Activated T-cell treated with anti-CD3 and anti-CD28 coated beads, Interleukin-2, amount 50 U/mL, for 72 hours (primary cell): Measurements from ENCODE around the gene AQP2. TPM values are rescaled to one million over a fixed set of nuclear protein-coding genes. Genes with fewer than 3 reads are reported as not detected.

Source experiments
- ATAC-seq, 2 donors: fragments of 150-1000 bp; cut with Tn5 transposase; replicated peaks in 1 of 2; 2 replicates each; pipeline ENCODE4 v1.10.0; 2021; ENCODE audit warnings: moderate library complexity in 2 of 2, mild to moderate bottlenecking in 1 of 2
- DNase-seq, 2 donors: peaks; one replicate each; pipeline ENCODE4 v3.0.0; 2021 to 2022; ENCODE audit warnings: mixed read lengths in 1 of 2
- H3K27ac Mint-ChIP-seq: one replicate; pipeline ENCODE4 v1.8.0; 2022; ENCODE audit warnings: mild to moderate bottlenecking, moderate library complexity, mixed read lengths
- H3K27me3 Mint-ChIP-seq: one replicate; pipeline ENCODE4 v1.8.0; 2022; ENCODE audit warnings: low read depth, mixed read lengths
- H3K36me3 Mint-ChIP-seq, 2 donors: one replicate each; pipeline ENCODE4 v1.8.0; 2022; ENCODE audit warnings: mixed read lengths in 2 of 2, mild to moderate bottlenecking in 1 of 2; ENCODE audit not compliant: insufficient read depth in 2 of 2
- H3K4me1 Mint-ChIP-seq: one replicate; pipeline ENCODE4 v1.8.0; 2022; ENCODE audit warnings: low read depth, mixed read lengths
- H3K4me3 Mint-ChIP-seq, 2 donors: one replicate each; pipeline ENCODE4 v1.8.0; 2022; ENCODE audit warnings: mild to moderate bottlenecking in 2 of 2, mixed read lengths in 2 of 2, moderate library complexity in 2 of 2
- H3K9me3 Mint-ChIP-seq, 2 donors: one replicate each; pipeline ENCODE4 v1.8.0; 2022; ENCODE audit warnings: mixed read lengths in 2 of 2
- total RNA-seq, 2 donors: library from RNA; stranded (reverse); gene quantifications; one replicate each; pipeline ENCODE4 v1.2.3, GENCODE V29; 2022

AQP2 gene
- total RNA-seq, 2 donors from 2014 or later, result not detected

GRCh38 chr12:49910331-49911212, 40.0 kb upstream of the AQP2 start:
- H3K36me3 Mint-ChIP-seq, result no peaks in the 10 kb centered on the region

GRCh38 chr12:49911213-49911605, 39.3 kb upstream of the AQP2 start:
- Mint-ChIP-seq H3K27ac (no peak overlapping the region), H3K4me1 (no peaks in the 10 kb centered on the region), H3K4me3 (no peak overlapping the region), H3K27me3 (peaks cover 10% of the 10 kb centered on the region), H3K9me3 (no peaks in the 10 kb centered on the region), H3K36me3 (no peaks in the 10 kb centered on the region)
- no peak for ATAC-seq
- DNase-seq, result no peak

More at GRCh38 chr12:49910331-49911212, 40.0 kb upstream of the AQP2 start:
- no peak for ATAC-seq
- no peak overlapping the region for H3K27ac Mint-ChIP-seq
- no peak for DNase-seq
- peaks cover 16% of the 10 kb centered on the region for H3K27me3 Mint-ChIP-seq
- H3K9me3 Mint-ChIP-seq, result no peaks in the 10 kb centered on the region
- H3K4me1 Mint-ChIP-seq, result no peaks in the 10 kb centered on the region
- H3K4me3 Mint-ChIP-seq, result no peak overlapping the region

GRCh38 chr12:49912345-49913255, 37.9 kb upstream of the AQP2 start:
- Mint-ChIP-seq H3K27ac (no peak overlapping the region), H3K27me3 (peaks cover under 1% of the 10 kb centered on the region), H3K4me1 (no peaks in the 10 kb centered on the region), H3K4me3 (no peak overlapping the region), H3K9me3 (no peaks in the 10 kb centered on the region), H3K36me3 (no peaks in the 10 kb centered on the region)
- DNase-seq (no peak), ATAC-seq (no peak)

GRCh38 chr12:49916129-49916919, 34.2 kb upstream of the AQP2 start:
- H3K4me3 Mint-ChIP-seq, result no peak overlapping the region
- DNase-seq (no peak), ATAC-seq (no peak)
- H3K27me3 Mint-ChIP-seq, result no peaks in the 10 kb centered on the region
- H3K27ac Mint-ChIP-seq, result no peak overlapping the region
- no peaks in the 10 kb centered on the region for H3K4me1 Mint-ChIP-seq
- H3K9me3 Mint-ChIP-seq, result no peaks in the 10 kb centered on the region
- no peaks in the 10 kb centered on the region for H3K36me3 Mint-ChIP-seq

GRCh38 chr12:49917166-49917787, 33.3 kb upstream of the AQP2 start:
- H3K9me3 Mint-ChIP-seq, result no peaks in the 10 kb centered on the region
- DNase-seq (no peak), ATAC-seq (no peak)
- H3K27ac Mint-ChIP-seq, result no peak overlapping the region
- H3K4me3 Mint-ChIP-seq, result no peak overlapping the region
- no peaks in the 10 kb centered on the region for H3K36me3 Mint-ChIP-seq
- no peaks in the 10 kb centered on the region for H3K4me1 Mint-ChIP-seq
- no peaks in the 10 kb centered on the region for H3K27me3 Mint-ChIP-seq

- ATAC-seq, result no peak
- DNase-seq, result no peak
- Mint-ChIP-seq H3K9me3 (no peaks in the 10 kb centered on the region), H3K4me1 (no peaks in the 10 kb centered on the region), H3K27ac (no peak overlapping the region), H3K27me3 (no peaks in the 10 kb centered on the region), H3K36me3 (no peaks in the 10 kb centered on the region), H3K4me3 (no peak overlapping the region)
Measured at GRCh38 chr12:49917788-49918173, 32.8 kb upstream of the AQP2 start.

GRCh38 chr12:49920241-49920914, 30.2 kb upstream of the AQP2 start:
- Mint-ChIP-seq H3K36me3 (no peaks in the 10 kb centered on the region), H3K27ac (no peak overlapping the region), H3K4me3 (no peak overlapping the region), H3K27me3 (no peaks in the 10 kb centered on the region), H3K9me3 (no peaks in the 10 kb centered on the region), H3K4me1 (no peaks in the 10 kb centered on the region)
- no peak for ATAC-seq
- no peak for DNase-seq

GRCh38 chr12:49920915-49921286, 29.6 kb upstream of the AQP2 start:
- H3K27me3 Mint-ChIP-seq, result no peaks in the 10 kb centered on the region
- no peak for DNase-seq
- no peak overlapping the region for H3K4me3 Mint-ChIP-seq
- no peaks in the 10 kb centered on the region for H3K9me3 Mint-ChIP-seq
- no peaks in the 10 kb centered on the region for H3K4me1 Mint-ChIP-seq
- H3K27ac Mint-ChIP-seq, result no peak overlapping the region
- H3K36me3 Mint-ChIP-seq, result no peaks in the 10 kb centered on the region
- ATAC-seq, result no peak

- DNase-seq, result no peak
- no peak overlapping the region for H3K4me3 Mint-ChIP-seq
- no peaks in the 10 kb centered on the region for H3K36me3 Mint-ChIP-seq
- no peaks in the 10 kb centered on the region for H3K4me1 Mint-ChIP-seq
- no peak overlapping the region for H3K27ac Mint-ChIP-seq
- H3K9me3 Mint-ChIP-seq, result no peaks in the 10 kb centered on the region
- H3K27me3 Mint-ChIP-seq, result no peaks in the 10 kb centered on the region
- no peak for ATAC-seq
Measured at GRCh38 chr12:49921299-49921698, 29.2 kb upstream of the AQP2 start.

GRCh38 chr12:49921936-49922335, 28.6 kb upstream of the AQP2 start:
- ATAC-seq (no peak), DNase-seq (no peak)
- Mint-ChIP-seq H3K9me3 (no peaks in the 10 kb centered on the region), H3K27me3 (no peaks in the 10 kb centered on the region), H3K27ac (no peak overlapping the region), H3K4me1 (no peaks in the 10 kb centered on the region), H3K36me3 (no peaks in the 10 kb centered on the region), H3K4me3 (no peak overlapping the region)

GRCh38 chr12:49922349-49923034, 28.0 kb upstream of the AQP2 start:
- no peak for ATAC-seq
- no peak overlapping the region for H3K27ac Mint-ChIP-seq

More at GRCh38 chr12:49922349-49923034, 28.0 kb upstream of the AQP2 start:
- DNase-seq, result no peak
- Mint-ChIP-seq H3K27me3 (no peaks in the 10 kb centered on the region), H3K36me3 (no peaks in the 10 kb centered on the region), H3K4me3 (no peak overlapping the region), H3K9me3 (no peaks in the 10 kb centered on the region), H3K4me1 (no peaks in the 10 kb centered on the region)
